Endothelial cell (in vitro differentiated cells): ENCODE results near the gene GOLGA2. TPM values are rescaled to one million over a fixed set of nuclear protein-coding genes. Genes with fewer than 3 reads are reported as not detected.
"Not testable (repeated sequence)": the region's sequence is repeated elsewhere in the genome, so short reads cannot be mapped to it uniquely, and the experiment has no call there.

Experiments
- DNase-seq: peaks from one replicate; pipeline ENCODE4 v3.0.0; 2021; ENCODE audit warnings: low spot score
- H3K27ac Mint-ChIP-seq: one replicate; pipeline ENCODE4 v1.8.0; 2021; ENCODE audit warnings: mixed read lengths, inconsistent platforms; ENCODE audit not compliant: unreplicated experiment
- H3K27me3 Mint-ChIP-seq: one replicate; pipeline ENCODE4 v1.8.0; 2021; ENCODE audit warnings: mild to moderate bottlenecking, moderate library complexity, mixed read lengths, inconsistent platforms; ENCODE audit not compliant: unreplicated experiment
- H3K36me3 Mint-ChIP-seq: one replicate; pipeline ENCODE4 v1.8.0; 2021; ENCODE audit warnings: mild to moderate bottlenecking, low read depth, mixed read lengths, inconsistent platforms; ENCODE audit not compliant: unreplicated experiment
- H3K4me1 Mint-ChIP-seq: one replicate; pipeline ENCODE4 v1.8.0; 2021; ENCODE audit warnings: mild to moderate bottlenecking, mixed read lengths, inconsistent platforms; ENCODE audit not compliant: unreplicated experiment
- H3K4me3 Mint-ChIP-seq: one replicate; pipeline ENCODE4 v1.8.0; 2021; ENCODE audit warnings: mild to moderate bottlenecking, mixed read lengths, inconsistent platforms; ENCODE audit not compliant: unreplicated experiment
- H3K9me3 Mint-ChIP-seq: one replicate; pipeline ENCODE4 v1.8.0; 2021; ENCODE audit warnings: mixed read lengths, inconsistent platforms; ENCODE audit not compliant: unreplicated experiment
- CTCF ChIP-seq: fragments of 200-600 bp; sonication (generic); IDR thresholded peaks from one replicate; pipeline ENCODE4 v1.5.0; 2021; ENCODE audit warnings: antibody characterized with exemption; ENCODE audit not compliant: unreplicated experiment
- total RNA-seq: library from RNA; stranded (reverse); fragmentation: NEBNext Ultra II Directional; extraction: Animal tissue kit (Norgen Biotek cat#: 25700); gene quantifications from one replicate; pipeline ENCODE4 v1.2.1, GENCODE V29; 2021; ENCODE audit not compliant: unreplicated experiment

GOLGA2 gene
- total RNA-seq, 1 donor from 2014 or later: 69.4 TPM

DNA sequence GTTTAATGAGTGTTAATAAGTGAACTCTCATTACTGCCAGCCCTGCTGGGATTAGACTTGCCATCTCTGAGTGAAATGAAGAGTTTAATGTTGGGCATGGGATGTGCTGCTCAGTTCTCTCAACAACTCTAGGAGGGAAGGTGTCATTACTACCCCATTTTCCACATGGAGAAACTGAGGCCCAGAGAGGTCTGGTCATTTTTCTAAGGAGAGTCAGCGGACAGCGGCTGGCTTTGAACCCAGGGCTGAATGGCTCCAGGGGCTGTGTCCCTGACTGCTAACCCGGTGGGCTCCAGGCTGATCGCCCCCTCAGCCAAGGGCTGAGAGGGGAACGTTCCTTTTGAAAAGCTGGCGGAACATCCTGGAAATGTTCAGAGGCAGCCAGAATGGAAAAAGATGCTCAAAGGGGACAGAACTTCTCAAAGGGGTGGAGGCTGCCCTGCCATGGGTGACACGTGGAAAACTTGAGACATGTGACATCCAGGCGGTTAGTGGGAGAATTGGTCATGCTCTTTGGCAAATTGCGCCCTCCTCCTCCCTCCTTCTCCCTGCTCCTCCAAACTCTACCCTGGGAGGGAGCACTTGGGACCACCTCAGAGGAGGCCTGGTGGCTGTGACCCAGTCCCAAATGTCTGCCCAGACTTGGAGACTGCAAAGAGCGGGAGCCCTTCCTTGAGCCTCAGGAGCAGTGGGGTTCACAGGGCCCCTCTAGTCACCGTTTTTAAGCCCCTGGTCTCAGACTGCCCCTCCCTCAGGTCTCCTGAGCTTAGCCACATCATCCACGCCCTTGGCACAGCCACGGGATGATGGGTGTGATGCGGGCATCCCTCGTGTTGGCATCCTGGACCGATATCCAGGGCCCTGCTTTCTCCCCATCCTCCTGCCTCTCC lies 43.9 kb downstream of the GOLGA2 start:
- peaks cover 5% of the 10 kb centered on the region for H3K4me1 Mint-ChIP-seq
- H3K27me3 Mint-ChIP-seq: peaks cover 4% of the 10 kb centered on the region
- H3K36me3 Mint-ChIP-seq: no peaks in the 10 kb centered on the region
- no peak overlapping the region for H3K27ac Mint-ChIP-seq
- no peak overlapping the region for H3K4me3 Mint-ChIP-seq
- DNase-seq: no peak
- no peak for TF ChIP-seq CTCF
- no peaks in the 10 kb centered on the region for H3K9me3 Mint-ChIP-seq

DNA sequence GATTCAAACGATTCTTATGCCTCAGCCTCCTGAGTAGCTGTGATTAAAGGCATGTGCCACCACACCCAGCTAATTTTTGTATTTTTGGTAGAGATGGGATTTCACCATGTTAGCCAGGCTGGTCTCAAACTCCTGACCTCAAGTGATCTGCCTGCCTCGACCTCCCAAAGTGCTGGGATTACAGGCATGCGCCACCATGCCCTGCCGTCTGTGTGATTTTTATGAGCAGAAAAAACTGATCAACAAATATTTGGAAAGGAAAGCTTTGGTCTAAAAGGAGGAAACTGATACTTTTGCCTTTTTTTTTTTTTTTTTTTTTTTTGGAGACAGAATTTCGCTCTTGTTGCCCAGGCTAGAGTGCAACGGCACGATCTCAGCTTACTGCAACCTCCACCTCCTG lies 44.9 kb downstream of the GOLGA2 start:
- H3K27me3 Mint-ChIP-seq: peaks cover 10% of the 10 kb centered on the region
- DNase-seq, H3K36me3 Mint-ChIP-seq, H3K4me3 Mint-ChIP-seq, H3K9me3 Mint-ChIP-seq, H3K27ac Mint-ChIP-seq, H3K4me1 Mint-ChIP-seq: not testable (repeated sequence)

DNA sequence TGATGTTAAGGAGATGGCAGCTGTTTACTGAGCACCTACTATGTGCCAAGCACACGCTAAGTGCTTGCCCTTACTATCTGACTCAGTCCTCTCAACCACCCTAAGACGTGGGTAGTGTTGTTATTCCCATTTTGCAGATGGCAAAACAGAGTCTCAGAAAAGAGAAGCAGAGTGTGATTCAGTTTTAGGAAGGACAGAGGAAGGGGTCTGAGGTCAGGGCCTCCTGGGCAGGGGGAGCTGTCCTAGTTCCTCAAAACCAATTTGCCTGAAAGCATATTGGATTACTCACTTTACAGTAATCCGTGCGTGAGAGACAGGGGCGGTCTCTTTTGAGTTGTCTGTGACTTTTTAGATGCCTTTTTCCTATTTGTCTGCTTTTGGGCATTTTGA lies 49.4 kb downstream of the GOLGA2 start:
- Mint-ChIP-seq H3K4me3 (no peak overlapping the region), H3K9me3 (no peaks in the 10 kb centered on the region), H3K4me1 (no peaks in the 10 kb centered on the region), H3K36me3 (no peaks in the 10 kb centered on the region), H3K27ac (no peak overlapping the region), H3K27me3 (peaks cover 11% of the 10 kb centered on the region)
- no peak for TF ChIP-seq CTCF
- no peak for DNase-seq

DNA sequence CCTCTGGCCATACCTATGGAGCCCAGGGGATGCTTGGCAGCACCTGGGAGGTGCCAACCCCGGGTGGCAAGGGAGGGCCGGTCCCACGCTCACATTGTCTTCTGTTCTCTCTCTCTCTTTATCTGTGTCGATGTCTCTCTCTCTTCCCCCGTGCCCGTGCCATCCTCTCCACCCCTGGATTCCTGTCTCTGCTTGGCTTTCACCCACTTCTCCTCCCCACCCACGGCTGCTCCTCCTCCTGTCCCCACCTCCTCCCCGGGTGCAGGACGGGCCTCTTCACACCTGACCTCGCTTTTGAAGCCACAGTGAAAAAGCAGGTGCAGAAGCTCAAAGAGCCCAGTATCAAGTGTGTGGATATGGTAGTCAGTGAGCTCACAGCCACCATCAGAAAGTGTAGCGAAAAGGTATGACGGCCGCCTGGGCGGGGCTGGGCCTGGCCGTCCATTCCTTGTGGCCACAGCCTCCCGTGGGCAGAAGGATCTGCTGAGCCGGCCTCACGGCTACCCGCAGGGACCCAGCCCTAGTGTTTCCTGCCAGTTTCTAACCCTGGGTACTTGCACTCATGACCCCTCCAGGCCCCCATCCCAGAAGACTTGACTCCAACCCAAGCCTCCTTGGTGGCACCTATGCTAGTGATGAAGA lies 49.9 kb downstream of the GOLGA2 start:
- Mint-ChIP-seq H3K27me3 (peaks cover 13% of the 10 kb centered on the region), H3K27ac (no peak overlapping the region), H3K4me1 (no peaks in the 10 kb centered on the region), H3K36me3 (no peaks in the 10 kb centered on the region), H3K4me3 (no peak overlapping the region), H3K9me3 (no peaks in the 10 kb centered on the region)
- no peak for DNase-seq
- no peak for TF ChIP-seq CTCF

GRCh38 chr9:128224877-128225276 lies 50.9 kb downstream of the GOLGA2 start:
- peaks cover 16% of the 10 kb centered on the region for H3K27me3 Mint-ChIP-seq

More at GRCh38 chr9:128224877-128225276, 50.9 kb downstream of the GOLGA2 start:
- H3K27ac Mint-ChIP-seq: no peak overlapping the region
- H3K9me3 Mint-ChIP-seq: no peaks in the 10 kb centered on the region
- H3K4me1 Mint-ChIP-seq: no peaks in the 10 kb centered on the region
- no peak for TF ChIP-seq CTCF
- no peak overlapping the region for H3K4me3 Mint-ChIP-seq
- no peak for DNase-seq
- no peaks in the 10 kb centered on the region for H3K36me3 Mint-ChIP-seq
